ENCODE measurements around the gene MYO1F.
"Not testable (repeated sequence)": the region's sequence is repeated elsewhere in the genome, so short reads cannot be mapped to it uniquely, and the experiment has no call there.

The MYO1F gene

DNA sequence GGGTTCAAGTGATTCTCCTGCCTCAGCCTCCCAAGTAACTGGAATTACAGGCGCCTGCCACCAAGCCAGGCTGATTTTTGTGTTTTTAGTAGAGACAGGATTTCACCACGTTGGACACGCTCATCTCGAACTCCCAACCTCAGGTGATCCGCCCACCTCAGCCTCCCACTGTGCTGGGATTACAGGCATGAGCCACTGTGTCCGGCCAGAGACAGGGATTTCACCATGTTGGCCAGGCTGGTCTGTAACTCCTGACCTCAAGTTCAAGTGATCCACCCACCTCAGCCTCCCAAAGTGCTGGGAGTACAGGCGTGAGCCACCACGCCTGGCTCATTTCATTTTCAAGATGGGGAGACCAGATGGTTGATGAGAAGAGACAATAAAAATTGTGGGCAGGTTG is 12.4 kb downstream of the MYO1F start:
- not testable (repeated sequence) for DNase-seq (ENCODE audit: low read depth in 2 of 2)

DNA sequence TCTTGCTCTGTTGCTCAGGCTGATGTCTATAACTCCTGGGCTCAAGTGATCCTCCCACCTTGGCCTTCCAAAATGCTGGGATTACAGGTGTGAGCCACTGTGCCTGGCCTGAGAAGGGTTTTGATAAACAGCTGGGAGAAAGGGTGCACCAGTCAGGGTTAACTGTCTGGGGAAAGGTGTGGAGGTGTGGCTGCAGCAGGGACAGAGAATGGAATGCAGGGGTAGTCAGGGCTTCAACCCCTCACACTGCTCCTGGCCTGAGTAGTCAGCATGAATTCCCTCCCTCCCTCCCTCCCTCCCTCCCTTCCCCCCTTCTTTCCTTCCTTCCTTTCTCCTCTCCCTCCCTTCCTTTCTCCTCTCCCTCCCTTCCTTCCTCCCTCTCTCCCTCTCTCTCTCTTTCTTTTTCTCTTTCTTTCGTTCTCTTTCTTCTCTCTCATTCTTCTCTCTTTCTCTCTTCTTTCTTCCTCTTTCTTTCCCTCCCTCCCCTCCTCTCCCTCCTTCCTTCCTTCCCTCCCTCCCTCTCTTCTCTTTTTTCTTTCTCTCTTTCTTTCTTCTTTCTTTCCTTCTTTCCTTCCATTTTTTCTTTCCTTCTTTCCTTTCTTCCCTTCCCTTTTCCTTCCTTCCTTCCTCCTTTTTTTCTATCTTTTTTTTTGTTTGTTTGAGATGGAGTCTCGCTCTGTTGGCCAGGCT is 16.0 kb downstream of the MYO1F start:
- DNase-seq (ENCODE audit: low read depth in 2 of 2), result no peak

DNA sequence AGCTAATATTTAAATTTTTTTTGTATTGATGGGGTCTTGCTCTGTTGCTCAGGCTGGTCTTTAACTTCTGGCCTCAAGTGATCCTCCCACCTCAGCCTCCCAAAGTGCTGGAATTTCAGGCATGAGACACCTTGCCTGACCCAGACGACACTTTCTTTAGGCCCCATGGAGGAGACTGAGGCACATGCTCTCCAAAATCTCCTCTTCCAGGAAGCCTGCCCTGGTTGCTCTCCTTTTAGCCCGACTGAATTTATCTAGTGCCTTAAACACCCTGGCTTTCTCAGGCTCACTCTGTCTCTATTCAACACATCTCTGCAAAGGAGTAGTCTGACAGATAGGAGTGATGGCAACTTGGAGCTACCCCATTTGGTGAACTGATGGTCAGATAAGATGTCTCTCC is 18.9 kb downstream of the MYO1F start:
- DNase-seq (ENCODE audit: low read depth in 2 of 2), result no peak

DNA sequence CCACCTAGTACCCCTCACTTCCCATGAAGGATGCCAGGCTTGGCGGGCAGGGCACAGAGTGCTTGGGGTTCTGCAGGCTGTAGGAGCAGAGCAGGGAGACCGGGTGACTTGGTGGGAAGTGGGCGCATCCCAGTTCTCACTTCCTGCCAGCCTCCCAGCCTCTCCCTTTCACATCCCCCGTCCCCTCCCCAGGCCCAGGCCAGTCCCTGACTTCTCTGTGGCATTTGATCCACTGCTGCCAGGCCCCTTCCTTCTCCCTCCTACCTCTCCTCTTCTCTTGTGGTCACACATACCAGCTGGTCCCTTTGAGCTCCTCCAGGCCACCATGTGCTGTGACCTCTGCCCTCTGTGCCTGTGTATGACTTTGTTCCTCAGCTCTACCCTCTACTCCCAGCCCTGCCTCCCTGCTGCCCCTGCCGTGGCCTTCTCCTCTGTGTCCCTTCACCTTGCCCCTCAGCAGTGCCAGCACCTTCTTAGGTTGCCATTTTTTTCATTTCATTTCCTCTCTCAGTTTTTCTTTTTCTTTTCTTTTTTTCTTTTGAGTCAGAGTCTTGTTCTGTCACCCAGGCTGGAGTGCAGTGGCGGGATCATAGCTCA is 19.5 kb downstream of the MYO1F start:
- DNase-seq (ENCODE audit: low read depth in 2 of 2), result no peak

DNA sequence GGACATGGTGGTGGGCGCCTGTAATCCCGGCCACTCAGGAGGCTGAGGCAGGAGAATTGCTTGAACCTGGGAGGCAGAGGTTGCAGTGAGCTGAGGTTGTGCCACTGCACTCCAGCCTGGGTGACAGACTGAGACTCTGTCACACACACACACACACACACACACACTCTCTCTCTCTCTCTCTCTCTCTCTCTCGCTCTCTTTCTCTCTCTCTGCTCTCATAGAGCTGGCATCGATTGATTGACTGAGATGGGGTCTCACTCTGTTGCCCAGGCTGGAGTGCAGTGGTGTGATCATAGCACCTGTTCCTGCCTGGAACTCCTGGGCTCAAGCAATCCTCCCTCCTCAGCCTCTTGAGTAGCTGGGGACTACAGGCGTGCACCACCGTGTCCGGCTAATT is 23.5 kb downstream of the MYO1F start:
- not testable (repeated sequence) for DNase-seq (ENCODE audit: low read depth in 2 of 2)

DNA sequence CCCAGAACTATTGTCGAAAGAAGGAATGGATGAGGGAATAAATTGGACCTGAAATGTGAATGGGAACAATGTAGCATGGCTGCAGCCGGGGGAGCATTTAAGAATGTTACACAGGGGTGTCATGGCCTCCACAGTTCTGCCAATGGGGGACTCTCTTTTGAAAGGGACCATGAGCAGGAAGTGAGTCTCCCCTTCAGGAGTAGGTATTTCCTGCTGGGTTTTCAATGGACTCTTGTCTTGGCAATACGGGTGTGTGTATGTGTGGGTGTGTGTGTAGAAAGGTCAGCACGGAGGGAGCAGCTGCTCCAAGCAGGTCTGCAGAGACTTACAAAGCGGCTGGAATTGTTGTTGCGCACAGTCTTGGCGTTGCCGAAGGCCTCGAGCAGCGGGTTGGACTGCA is 24.4 kb downstream of the MYO1F start:
- DNase-seq (ENCODE audit: low read depth in 2 of 2), result no peak

DNA sequence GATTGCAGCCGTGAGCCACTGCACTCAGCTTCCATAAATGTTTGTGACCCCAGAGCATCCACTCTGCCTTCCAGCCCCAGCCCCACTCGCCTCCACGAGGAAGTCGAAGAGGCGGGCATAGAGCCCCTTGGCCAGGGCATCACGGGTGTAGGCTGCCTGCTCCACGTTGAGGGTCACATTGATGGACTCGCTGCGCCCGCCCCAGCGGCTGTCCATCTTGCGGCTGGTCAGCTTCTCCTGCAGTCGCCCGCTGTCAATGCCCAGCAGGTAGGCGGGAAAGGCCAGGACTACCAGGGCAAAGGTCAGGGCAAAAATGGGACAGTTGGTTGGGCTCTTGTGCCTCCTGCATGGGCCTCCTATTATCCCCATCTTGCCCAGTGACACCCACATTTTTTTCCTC is 27.2 kb downstream of the MYO1F start:
- DNase-seq (ENCODE audit: low read depth in 2 of 2), result no peak

DNA sequence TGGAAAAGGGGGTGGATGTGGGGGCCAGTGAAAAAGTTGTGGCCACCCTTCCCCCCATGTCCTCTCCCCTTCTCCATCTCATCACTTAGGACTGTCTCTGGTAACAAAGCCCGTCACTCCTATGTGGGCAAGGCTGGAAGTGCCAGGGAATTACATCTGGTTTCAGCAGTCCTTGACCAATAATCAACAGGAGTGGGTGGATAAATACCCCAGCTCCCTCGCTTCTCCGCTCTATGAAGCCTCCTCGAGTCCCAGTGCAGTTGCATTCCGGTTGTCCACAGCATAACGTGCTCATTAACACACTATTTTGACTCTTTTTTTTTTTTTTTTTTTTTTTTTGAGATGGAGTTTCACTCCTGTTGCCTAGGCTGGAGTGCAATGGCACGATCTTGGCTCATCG is 31.5 kb downstream of the MYO1F start:
- no peak for DNase-seq (ENCODE audit: low read depth in 2 of 2)

DNA sequence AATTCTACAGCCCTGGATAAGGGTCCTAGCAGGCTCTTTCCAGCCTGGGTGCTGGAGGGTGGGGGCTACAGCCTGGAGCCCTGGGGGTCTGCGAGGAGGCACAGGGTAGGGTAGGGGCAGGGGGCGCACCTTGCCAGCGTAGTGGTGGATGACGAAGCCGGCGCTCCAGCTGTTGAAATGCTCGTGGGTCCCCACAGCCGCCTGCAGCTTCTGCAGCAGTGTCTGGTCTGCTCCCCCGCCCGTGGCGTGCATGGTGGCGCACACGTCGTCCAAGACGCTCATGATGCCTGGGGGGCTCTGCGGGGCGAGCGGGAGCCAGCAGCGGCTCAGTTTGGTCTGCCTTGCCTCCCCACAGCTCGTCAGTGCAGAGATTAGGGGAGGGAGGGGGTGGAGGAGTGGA is 33.1 kb downstream of the MYO1F start:
- DNase-seq (ENCODE audit: low read depth in 2 of 2), result no peak

DNA sequence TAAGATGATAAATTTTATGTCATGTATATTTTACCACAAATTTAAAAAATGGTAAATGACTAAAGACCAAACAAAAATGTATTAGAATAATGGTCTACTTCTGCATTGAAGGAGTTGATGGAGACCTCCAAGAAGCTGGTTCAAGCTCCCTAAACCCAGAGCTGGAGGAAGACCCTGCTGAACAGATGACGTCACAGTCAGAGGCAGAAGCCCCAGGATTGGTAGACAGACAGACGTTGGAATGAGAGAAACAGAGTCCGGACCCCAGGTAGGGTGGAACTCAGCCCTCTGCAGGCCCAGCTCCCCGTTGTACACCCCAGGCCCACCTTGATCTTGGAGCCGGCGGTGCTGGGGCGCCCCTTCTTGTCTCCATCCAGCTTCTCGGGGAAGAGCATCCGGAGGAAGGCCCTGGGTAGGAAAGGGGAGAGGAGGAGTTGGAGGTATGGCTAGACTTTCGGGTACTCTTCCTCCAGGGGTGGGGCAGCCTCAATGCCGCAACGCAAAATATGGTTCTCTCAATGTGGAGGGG is 37.6 kb downstream of the MYO1F start:
- DNase-seq (ENCODE audit: low read depth in 2 of 2), result no peak

DNA sequence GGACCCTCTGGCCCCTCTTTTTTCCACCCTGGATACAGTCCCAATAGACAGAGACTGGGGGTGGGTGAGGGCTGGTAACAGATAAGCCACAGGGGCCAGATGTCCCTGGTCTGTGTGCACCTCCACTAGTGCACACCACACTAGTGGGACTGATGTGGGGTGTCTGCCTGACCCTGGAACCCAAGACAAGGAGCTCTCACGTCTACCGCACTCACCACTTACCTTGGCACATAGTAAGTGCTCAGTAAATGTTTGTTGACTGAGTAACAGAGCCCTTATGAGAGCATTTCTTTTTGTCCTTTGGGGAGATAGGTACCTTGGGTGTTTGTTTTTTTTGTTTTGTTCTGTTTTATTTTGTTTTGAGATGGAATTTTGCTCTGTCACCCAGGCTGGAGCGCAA is 40.1 kb downstream of the MYO1F start:
- no peak for DNase-seq (ENCODE audit: low read depth in 2 of 2)

DNA sequence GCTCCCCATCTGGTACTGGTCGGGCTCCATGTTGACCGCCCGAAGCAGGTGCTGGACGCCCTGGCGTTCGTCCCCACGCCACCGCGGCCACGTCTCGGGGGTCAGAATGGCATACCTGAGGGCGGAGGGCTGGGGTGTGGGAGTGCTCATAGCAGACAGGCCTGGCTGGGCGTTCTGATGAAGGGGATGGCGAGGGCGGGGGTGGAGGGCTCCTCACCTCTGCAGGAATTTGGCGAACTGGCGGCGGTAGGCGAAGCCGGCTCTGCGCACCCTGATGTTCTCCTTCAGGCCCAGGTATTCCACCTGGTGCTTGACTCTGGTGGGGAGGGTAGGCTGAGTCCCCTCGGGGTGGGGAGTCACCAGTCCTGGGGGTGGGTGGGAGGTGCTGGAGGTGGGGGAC is 41.0 kb downstream of the MYO1F start:
- no peak for DNase-seq (ENCODE audit: low read depth in 2 of 2)

DNA sequence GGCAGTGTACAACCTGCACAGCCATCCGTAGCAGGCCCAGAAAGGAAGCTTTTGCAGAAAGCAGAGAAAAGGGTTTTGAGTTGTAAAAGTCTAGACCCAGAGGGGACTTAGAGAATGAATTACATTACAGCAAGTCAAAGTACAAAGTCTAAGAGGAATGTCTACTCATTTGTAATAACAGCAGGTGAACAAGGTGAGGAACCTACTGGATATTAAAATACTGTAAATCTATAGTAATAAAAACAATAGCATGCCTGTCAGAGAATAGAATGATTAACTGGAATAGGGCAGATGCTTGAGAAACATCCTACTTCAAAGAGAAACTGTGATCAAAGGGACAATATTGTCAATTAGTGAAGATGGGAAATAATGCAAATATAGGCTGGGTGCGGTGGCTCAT is 45.0 kb downstream of the MYO1F start:
- no peak for DNase-seq (ENCODE audit: low read depth in 2 of 2)

DNA sequence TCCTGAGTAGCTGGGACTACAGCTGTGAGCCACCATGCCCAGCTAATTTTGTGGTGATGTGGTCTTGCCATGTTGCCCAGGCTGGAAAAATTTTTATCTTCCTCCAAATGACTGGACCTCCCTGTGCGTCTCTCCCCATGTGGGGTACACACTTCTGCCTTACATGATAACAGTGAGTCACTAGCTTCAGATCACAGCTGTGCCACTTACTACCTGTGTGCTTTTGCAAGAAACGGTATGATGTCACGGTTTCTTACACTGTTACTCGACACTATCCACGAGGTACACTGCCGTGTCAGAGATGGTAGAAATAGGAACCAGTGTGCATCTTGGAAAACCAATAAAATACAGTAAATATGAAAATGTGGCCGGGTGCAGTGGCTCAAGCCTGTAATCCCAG is 45.8 kb downstream of the MYO1F start:
- no peak for DNase-seq (ENCODE audit: low read depth in 2 of 2)

DNA sequence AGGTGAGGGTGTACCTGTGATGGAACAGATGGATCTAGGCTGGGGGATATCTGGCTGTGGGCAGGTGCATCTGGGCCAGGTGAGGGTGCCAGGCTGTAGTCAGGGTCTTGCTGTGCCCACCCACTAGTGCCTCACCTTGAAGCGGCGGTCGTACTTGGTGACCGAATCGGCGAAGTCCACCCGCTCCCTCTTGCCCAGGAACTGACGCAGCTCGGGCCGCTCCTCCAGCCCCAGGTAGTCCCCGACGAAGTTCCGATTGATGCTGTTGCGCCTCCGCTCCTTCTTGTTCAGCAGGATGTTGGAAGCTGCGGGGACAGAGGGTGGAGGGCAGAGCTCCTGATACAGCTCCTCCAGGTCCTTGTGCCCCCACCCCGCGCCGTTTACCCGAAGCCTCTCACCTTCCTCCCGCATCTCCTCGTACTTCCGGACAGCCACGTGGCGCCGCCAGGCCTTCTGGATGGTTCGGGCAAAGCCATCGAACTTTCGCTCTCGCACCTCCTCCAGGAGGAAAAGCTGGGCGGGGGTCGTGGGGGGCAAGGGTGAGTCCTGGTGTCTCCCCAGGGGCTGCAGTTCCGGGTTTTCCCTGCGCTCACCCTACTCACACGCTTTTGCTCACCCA is 47.1 kb downstream of the MYO1F start:
- no peak for DNase-seq (ENCODE audit: low read depth in 2 of 2)

DNA sequence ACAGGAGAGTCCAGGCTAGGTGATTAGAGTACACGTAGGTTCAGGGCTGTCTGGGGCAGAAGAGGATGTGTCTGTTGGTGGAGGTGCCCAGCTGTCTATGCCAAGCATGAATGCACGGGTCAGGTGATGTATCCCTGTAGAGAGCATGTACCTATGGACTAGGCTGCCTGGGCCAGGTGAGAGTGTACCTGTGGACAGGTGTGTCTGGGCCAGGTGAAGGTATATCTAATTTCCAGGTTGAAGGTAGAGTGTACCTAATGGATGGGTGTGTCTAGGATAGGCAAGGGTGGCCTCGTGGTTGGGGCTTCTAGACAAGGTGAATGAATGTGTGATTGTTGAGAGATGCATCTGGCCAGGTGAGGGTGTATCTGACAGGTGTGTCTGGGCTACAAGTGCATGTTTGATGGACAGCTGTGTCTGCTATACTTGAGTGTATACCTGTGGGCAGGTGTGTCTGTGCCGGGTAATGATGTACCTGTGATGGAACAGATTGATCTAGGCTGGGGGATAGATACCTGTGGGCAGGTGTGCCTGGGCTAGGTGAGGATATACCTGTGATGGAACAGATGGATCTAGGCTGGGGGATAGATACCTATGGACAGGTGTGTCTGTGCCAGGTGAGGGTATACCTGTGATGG is 47.8 kb downstream of the MYO1F start:
- DNase-seq (ENCODE audit: low read depth in 2 of 2), result no peak

DNA sequence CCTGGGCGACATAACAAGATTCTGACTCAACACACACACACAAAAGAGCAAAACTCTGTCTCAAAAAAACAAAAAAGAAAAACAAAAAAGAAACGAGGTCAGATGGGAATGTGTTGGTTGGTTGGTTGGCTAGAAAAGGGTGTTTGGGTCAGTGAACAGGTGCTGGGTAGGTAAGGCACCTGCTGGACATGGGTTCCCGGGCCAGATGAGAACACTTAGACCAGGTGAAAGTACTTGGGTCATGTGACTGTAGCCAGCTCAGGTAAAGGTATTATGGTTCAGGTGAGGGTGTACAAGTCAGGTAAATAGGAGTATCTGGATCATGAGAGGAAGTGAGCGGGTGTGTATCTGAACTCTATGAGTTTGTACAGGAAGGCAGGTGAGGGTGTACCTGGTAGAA is 48.7 kb downstream of the MYO1F start:
- DNase-seq (ENCODE audit: low read depth in 2 of 2), result no peak

DNA sequence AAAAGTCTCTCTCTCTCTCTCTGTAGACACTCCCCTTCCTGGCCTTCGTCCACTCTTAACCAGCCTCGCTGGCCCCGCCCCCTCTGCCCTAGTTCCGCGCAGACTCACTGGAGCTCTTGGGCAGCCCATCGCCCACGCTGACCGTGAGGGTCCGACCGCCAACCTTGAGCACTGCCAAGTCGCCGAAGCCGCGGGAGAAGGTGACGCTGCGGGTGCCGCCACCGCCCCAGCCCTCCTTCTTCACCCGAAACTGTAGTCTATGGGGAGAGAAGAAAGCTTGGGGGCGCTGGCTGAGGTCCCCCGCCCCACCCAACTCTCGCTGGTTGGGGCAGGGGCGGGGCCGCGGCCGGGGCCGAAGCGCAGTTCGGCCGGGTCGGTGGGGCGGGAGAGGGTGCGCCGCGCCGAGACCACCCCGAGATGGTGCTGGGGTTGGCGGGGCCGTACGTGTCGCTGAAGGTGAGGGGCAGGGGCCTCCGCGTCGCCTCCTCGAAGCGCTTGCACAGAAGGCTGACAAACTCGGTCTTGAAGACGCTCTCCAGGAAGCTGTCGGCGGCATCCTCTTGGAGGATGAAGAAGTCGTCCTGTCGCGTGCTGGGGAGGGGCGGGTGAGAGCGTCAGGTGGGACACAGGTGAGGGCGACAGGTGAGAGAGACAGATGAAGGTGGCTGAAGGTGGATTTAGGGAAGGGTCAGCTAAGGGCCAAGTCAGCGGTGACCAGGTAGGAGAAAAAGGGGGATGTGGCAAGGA is 50.7 kb downstream of the MYO1F start:
- DNase-seq (ENCODE audit: low read depth in 2 of 2), result no peak

DNA sequence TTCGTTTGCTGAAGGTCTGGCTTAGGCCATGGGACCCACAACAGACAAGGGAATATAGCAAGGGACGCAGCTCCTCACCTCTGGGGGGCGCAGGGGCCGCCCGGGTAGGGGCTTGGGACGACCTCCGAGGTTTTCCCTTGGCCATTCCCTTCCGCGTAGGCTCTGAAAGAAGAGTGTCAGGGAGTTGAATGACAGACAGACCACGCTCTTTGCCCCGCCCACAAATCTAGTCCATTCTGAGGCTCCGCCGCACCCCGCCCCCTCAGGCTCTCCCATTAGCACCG is 51.9 kb downstream of the MYO1F start:
- no peak for DNase-seq (ENCODE audit: low read depth in 2 of 2)

DNA sequence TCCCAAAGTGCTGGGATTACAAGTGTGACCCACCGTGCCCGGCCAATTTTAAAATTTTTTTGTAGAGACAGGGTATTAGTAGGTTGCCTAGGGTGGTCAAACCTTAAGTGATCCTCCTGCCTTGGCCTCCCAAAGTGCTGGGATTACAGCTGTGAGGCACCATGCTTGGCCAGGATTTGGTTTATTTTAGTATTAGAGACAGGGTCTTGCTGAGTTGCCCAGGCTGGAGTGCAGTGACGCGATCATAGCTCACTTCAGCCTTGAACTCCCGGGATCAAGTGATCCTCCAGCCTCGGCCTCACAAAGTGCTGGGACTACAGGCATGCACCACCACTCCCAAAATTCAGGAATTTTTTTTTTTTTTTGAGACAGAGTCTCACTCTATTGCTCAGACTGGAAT is 57.9 kb downstream of the MYO1F start:
- no peak for DNase-seq (ENCODE audit: low read depth in 2 of 2)

DNA sequence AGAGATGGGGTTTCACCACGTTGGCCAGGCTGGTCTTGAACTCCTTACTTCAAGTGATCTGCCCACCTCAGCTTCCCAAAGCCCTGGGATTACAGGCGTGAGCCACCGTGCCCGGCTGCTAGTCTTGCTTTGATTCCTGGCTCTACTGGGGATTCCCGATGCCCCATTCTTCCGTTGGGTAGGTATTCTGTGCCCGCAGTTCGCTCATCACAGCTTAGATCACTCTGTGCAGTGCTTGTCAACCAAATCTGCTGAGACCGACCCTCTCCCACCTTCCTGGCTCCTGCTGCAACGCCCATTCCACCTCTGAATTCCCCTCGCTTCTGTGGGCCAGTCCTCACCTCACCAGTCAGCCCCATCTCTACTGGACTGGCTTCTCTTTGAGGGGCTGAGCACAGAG is 58.7 kb downstream of the MYO1F start:
- DNase-seq (ENCODE audit: low read depth in 2 of 2), result no peak
